ENCODE data around the gene ZNF423.

GRCh38 chr16:49846800-49847199 is 9.1 kb downstream of the ZNF423 start:
- TF ChIP-seq CTCF (IDR thresholded peaks at IDR 0.05; ENCODE audit: low read depth, low read length, poor library complexity, severe bottlenecking) (no peak), EZH2phosphoT487 (IDR thresholded peaks at IDR 0.05; ENCODE audit: borderline replicate concordance, low read length) (no peak)

Data from DOHH2 (cell line).